PFSK-1 (cell line): ENCODE results near the gene HEBP2.

Experiments used
- POLR2AphosphoS5 ChIP-seq: IDR thresholded peaks from 2 replicates; pipeline ENCODE4 v1.6.1; 2012; ENCODE audit warnings: low read depth, mild to moderate bottlenecking, control low read depth, low read length, moderate library complexity
- REST ChIP-seq, 2 experiments: IDR thresholded peaks; 2 replicates each; pipeline versions ENCODE4 v1.6.1 to v1.8.0; 2011 to 2012; ENCODE audit warnings: low read depth in 2 of 2, low read length in 2 of 2, control low read depth in 1 of 2, inconsistent platforms in 1 of 2, mild to moderate bottlenecking in 1 of 2, moderate library complexity in 1 of 2; ENCODE audit not compliant: insufficient read depth in 1 of 2
- TAF1 ChIP-seq: IDR thresholded peaks from 2 replicates; pipeline ENCODE4 v1.6.1; 2012; ENCODE audit warnings: low read length, control low read depth, borderline replicate concordance; ENCODE audit not compliant: insufficient read depth

DNA sequence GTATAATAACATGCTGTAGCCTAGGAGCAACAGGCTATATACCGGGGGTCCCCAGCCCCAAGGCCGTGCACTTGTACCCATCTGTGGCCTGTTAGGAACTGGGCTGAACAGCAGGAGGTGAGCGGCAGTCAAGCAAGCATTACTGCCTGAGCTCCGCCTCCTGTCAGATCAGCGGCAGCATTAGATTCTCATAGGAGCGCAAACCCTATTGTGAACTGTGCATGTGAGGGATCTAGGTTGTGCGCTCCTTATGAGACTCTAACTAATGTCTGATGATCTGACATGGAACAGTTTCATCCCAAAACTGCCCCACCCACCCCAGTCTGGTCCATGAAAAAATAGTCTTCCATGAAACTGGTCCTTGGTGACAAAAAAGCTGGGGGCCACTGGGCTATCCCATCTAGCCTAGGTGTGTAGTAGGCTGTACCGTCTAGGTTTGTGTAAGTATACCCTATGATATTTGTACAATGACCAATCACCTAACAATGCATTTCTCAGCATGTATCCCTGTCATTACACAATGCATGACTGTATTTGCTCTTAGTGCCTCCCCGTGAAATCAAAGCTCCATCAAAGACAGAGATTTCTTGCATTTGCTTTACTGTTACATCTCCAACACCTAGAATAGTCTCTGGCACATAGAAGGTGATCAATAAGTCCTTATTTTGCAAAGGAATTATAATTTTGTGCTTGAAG, 64.4 kb downstream of the HEBP2 start:
- TF ChIP-seq TAF1, result no peak
- no peak for TF ChIP-seq POLR2AphosphoS5
- no peak for TF ChIP-seq REST (IDR thresholded peaks at IDR 0.05; ENCODE audit: insufficient read depth in 1 of 2, low read depth in 2 of 2, low read length in 2 of 2)
